ENCODE results near the gene ELF4.

- TF ChIP-seq SALL2 (CRISPR knock-in tag; IDR thresholded peaks at IDR 0.05) (no peak), SETDB1 (CRISPR knock-in tag; IDR thresholded peaks at IDR 0.05; ENCODE audit: borderline replicate concordance) (no peak), KLF11 (CRISPR knock-in tag; IDR thresholded peaks at IDR 0.05) (no peak), MTF2 (CRISPR knock-in tag; IDR thresholded peaks at IDR 0.05; ENCODE audit: borderline replicate concordance) (no peak), SIN3A (IDR thresholded peaks at IDR 0.05; ENCODE audit: borderline replicate concordance, low read depth, low read length) (no peak), ZBTB39 (CRISPR knock-in tag; IDR thresholded peaks at IDR 0.05) (no peak), POLR2AphosphoS5 (IDR thresholded peaks at IDR 0.05; ENCODE audit: low read depth, low read length) (no peak), ZNF530 (CRISPR knock-in tag; IDR thresholded peaks at IDR 0.05; ENCODE audit: low read depth) (no peak), CHD4 (IDR thresholded peaks at IDR 0.05; ENCODE audit: borderline replicate concordance, low read length) (no peak), JUN (CRISPR knock-in tag; IDR thresholded peaks at IDR 0.05) (no peak), RAD21 (CRISPR knock-in tag; IDR thresholded peaks at IDR 0.05) (no peak)
Measured at GRCh38 chrX:130103605-130104004, 6.7 kb downstream of the ELF4 start.

Measured in HepG2 (cell line).